ENCODE data around the gene CCL17.
"Not testable (repeated sequence)": the region's sequence is repeated elsewhere in the genome, so short reads cannot be mapped to it uniquely, and the experiment has no call there.

CCL17 gene

GRCh38 chr16:57403965-57404817, at the start of gene CCL17:
Gene CCL17 (plus strand): TSS chr16:57404767. CDS start chr16:57413933, 9,166 bp downstream.
- no peak for DNase-seq

GRCh38 chr16:57355898-57356414, 48.6 kb upstream of the CCL17 start:
- DNase-seq, result no peak

GRCh38 chr16:57356547-57356946, 48.0 kb upstream of the CCL17 start:
- DNase-seq, result no peak

GRCh38 chr16:57357330-57358085, 47.1 kb upstream of the CCL17 start:
- no peak for DNase-seq

GRCh38 chr16:57358086-57358420, 46.5 kb upstream of the CCL17 start:
- DNase-seq, result no peak

GRCh38 chr16:57358527-57359095, 46.0 kb upstream of the CCL17 start, which contains the start of gene CCL22:
Gene CCL22 (plus strand): TSS chr16:57358783. CDS start chr16:57358817, 34 bp downstream.
- no peak for DNase-seq

GRCh38 chr16:57360321-57360935, 44.1 kb upstream of the CCL17 start:
- no peak for DNase-seq

GRCh38 chr16:57361404-57361803, 43.2 kb upstream of the CCL17 start:
- no peak for DNase-seq

GRCh38 chr16:57364143-57364542, 40.4 kb upstream of the CCL17 start:
- DNase-seq, result no peak

- no peak for DNase-seq
These were observed 38.0 kb upstream of the CCL17 start for GRCh38 chr16:57366544-57367040.

GRCh38 chr16:57367116-57367752, 37.3 kb upstream of the CCL17 start:
- DNase-seq, result no peak

- no peak for DNase-seq
These were observed 32.8 kb upstream of the CCL17 start for GRCh38 chr16:57371494-57372371.

- peak; percentile 4 for DNase-seq
These were observed 32.0 kb upstream of the CCL17 start, which contains the start of gene CX3CL1 for GRCh38 chr16:57372372-57373116. Gene CX3CL1 (plus strand): TSS chr16:57372490. CDS start chr16:57372569, 79 bp downstream.

- DNase-seq, result no peak
These were observed 31.2 kb upstream of the CCL17 start for GRCh38 chr16:57373117-57373947.

GRCh38 chr16:57374067-57374534, 30.5 kb upstream of the CCL17 start:
- no peak for DNase-seq

- DNase-seq, result not testable (repeated sequence)
These were observed 29.6 kb upstream of the CCL17 start for GRCh38 chr16:57374925-57375465.

- no peak for DNase-seq
These were observed 28.2 kb upstream of the CCL17 start for GRCh38 chr16:57376313-57376818.

- no peak for DNase-seq
These were observed 27.3 kb upstream of the CCL17 start for GRCh38 chr16:57377080-57377841.

Measured in NCI-H1092 (cell line).